GM19455 (cell line): ENCODE data around the gene TREM2.
"Not testable (repeated sequence)": the region's sequence is repeated elsewhere in the genome, so short reads cannot be mapped to it uniquely, and the experiment has no call there.

Experiments used
- ATAC-seq: cut with Tn5 transposase; IDR thresholded peaks from one replicate; pipeline ENCODE4 v1.9.1; 2021; ENCODE audit not compliant: unreplicated experiment

Gene TREM2

GRCh38 chr6:41156001-41156400, 6.9 kb downstream of the TREM2 start:
- ATAC-seq: no peak

- ATAC-seq: no peak
Measured at GRCh38 chr6:41155132-41155805, 7.6 kb downstream of the TREM2 start.

- ATAC-seq: no peak
Measured at GRCh38 chr6:41153992-41154625, 8.8 kb downstream of the TREM2 start, which contains the start of gene TREML1. Gene TREML1, minus strand, starts transcription at chr6:41154347. Its CDS starts 59 bp downstream, at chr6:41154288.

- ATAC-seq: no peak
Measured at GRCh38 chr6:41153451-41153850, 9.5 kb downstream of the TREM2 start.

GRCh38 chr6:41150671-41151070, 12.2 kb downstream of the TREM2 start:
- ATAC-seq: no peak

GRCh38 chr6:41147917-41148316, 15.0 kb downstream of the TREM2 start:
- ATAC-seq: no peak

GRCh38 chr6:41136911-41137310, 26.0 kb downstream of the TREM2 start:
- no peak for ATAC-seq

- no peak for ATAC-seq
Measured at GRCh38 chr6:41135062-41135832, 27.7 kb downstream of the TREM2 start.

GRCh38 chr6:41132254-41132653, 30.7 kb downstream of the TREM2 start:
- no peak for ATAC-seq

- no peak for ATAC-seq
Measured at GRCh38 chr6:41125282-41125681, 37.6 kb downstream of the TREM2 start.

GRCh38 chr6:41122918-41123317, 40.0 kb downstream of the TREM2 start:
- no peak for ATAC-seq

- no peak for ATAC-seq
Measured at GRCh38 chr6:41122373-41122772, 40.5 kb downstream of the TREM2 start.

- ATAC-seq: no peak
Measured at GRCh38 chr6:41120058-41120457, 42.9 kb downstream of the TREM2 start.

GRCh38 chr6:41119508-41119907, 43.4 kb downstream of the TREM2 start:
- ATAC-seq: no peak

GRCh38 chr6:41115027-41115426, 47.9 kb downstream of the TREM2 start:
- not testable (repeated sequence) for ATAC-seq

- ATAC-seq: no peak
Measured at GRCh38 chr6:41111017-41111416, 51.9 kb downstream of the TREM2 start.
